Stimulated activated CD8-positive, alpha-beta memory T cell treated with anti-CD3 and anti-CD28 coated beads, Interleukin-7, amount 100 ng/mL, for 48 hours (primary cell): Measurements from ENCODE around the gene BABAM2.

Source experiments
- DNase-seq, 2 donors: peaks; one replicate each; pipeline ENCODE4 v3.0.0-alpha.2; 2020; ENCODE audit warnings: low read depth in 1 of 2; ENCODE audit errors: extremely low read depth in 1 of 2

The BABAM2 gene

GRCh38 chr2:28182348-28182747 lies 291.8 kb downstream of the BABAM2 start:
- no peak for DNase-seq

- DNase-seq, result no peak
Measured at GRCh38 chr2:28185153-28185552, 294.6 kb downstream of the BABAM2 start.

- no peak for DNase-seq
Measured at GRCh38 chr2:28185891-28186290, 295.4 kb downstream of the BABAM2 start.

GRCh38 chr2:28187186-28187585 lies 296.7 kb downstream of the BABAM2 start:
- DNase-seq, result no peak

GRCh38 chr2:28188436-28188835 lies 297.9 kb downstream of the BABAM2 start:
- no peak for DNase-seq

GRCh38 chr2:28193630-28194403 lies 303.3 kb downstream of the BABAM2 start:
- DNase-seq, result no peak

- no peak for DNase-seq
Measured at GRCh38 chr2:28199995-28200679, 309.6 kb downstream of the BABAM2 start.

GRCh38 chr2:28201671-28202180 lies 311.2 kb downstream of the BABAM2 start:
- no peak for DNase-seq

- DNase-seq, result no peak
Measured at GRCh38 chr2:28202719-28203118, 312.2 kb downstream of the BABAM2 start.

GRCh38 chr2:28206762-28207161 lies 316.2 kb downstream of the BABAM2 start:
- DNase-seq, result no peak

GRCh38 chr2:28209261-28209691 lies 318.7 kb downstream of the BABAM2 start:
- no peak for DNase-seq

- no peak for DNase-seq
Measured at GRCh38 chr2:28209864-28210263, 319.3 kb downstream of the BABAM2 start.

GRCh38 chr2:28210535-28210934 lies 320.0 kb downstream of the BABAM2 start:
- DNase-seq, result no peak

- no peak for DNase-seq
Measured at GRCh38 chr2:28216331-28216730, 325.8 kb downstream of the BABAM2 start.

- no peak for DNase-seq
Measured at GRCh38 chr2:28217042-28217740, 326.7 kb downstream of the BABAM2 start.

- DNase-seq, result no peak
Measured at GRCh38 chr2:28219138-28219537, 328.6 kb downstream of the BABAM2 start.

GRCh38 chr2:28219758-28220368 lies 329.3 kb downstream of the BABAM2 start:
- DNase-seq, result no peak

GRCh38 chr2:28224648-28225472 lies 334.3 kb downstream of the BABAM2 start:
- DNase-seq, result no peak

- no peak for DNase-seq
Measured at GRCh38 chr2:28225473-28226080, 335.0 kb downstream of the BABAM2 start.

- no peak for DNase-seq
Measured at GRCh38 chr2:28226558-28226957, 336.0 kb downstream of the BABAM2 start.
